Caco-2 (cell line): ENCODE results near the gene HNF1A. TPM values are rescaled to one million over a fixed set of nuclear protein-coding genes. Genes with fewer than 3 reads are reported as not detected.

ENCODE experiments used
- BruUV-seq: library from RNA; stranded (reverse); fragments of 400-500 nt; replicated peaks from 2 replicates; lab custom pipeline; 2021; lab: Mats Ljungman, UMichigan
- CTCF ChIA-PET: fragments of 300-600 bp; sonication (Branson Sonifier 250); formaldehyde crosslinking; loops from one replicate; lab custom pipeline; 2022; ENCODE audit warnings: antibody characterized with exemption; lab: Charles Lee
- POLR2A ChIA-PET: fragments of 300-600 bp; sonication (Branson Sonifier 250); formaldehyde crosslinking; loops from one replicate; lab custom pipeline; 2022; ENCODE audit warnings: antibody characterized with exemption; lab: Charles Lee
- DNase-seq, 2 experiments: peaks; one replicate each; pipeline versions ENCODE4 v3.0.0 to v3.0.0-alpha.2; 2020 to 2022
- H3K27me3 ChIP-seq: replicated peaks from 2 replicates; pipeline ENCODE4 v1.6.0; 2011; ENCODE audit warnings: low read length; ENCODE audit not compliant: control insufficient read depth, insufficient read depth
- H3K36me3 ChIP-seq: 2 replicates; pipeline ENCODE4 v1.5.1; 2011; ENCODE audit warnings: low read length; ENCODE audit not compliant: control insufficient read depth, insufficient read depth
- H3K4me1 ChIP-seq: fragments of 250-450 bp; sonication (Bioruptor Pico); 2 replicates; pipeline ENCODE4 v1.5.1; 2020; ENCODE audit warnings: mild to moderate bottlenecking
- H3K4me3 ChIP-seq: 2 replicates; pipeline ENCODE4 v1.5.1; 2011; ENCODE audit warnings: low read depth, mild to moderate bottlenecking, control low read depth, low read length
- H3K9me3 ChIP-seq: fragments of 250-450 bp; sonication (Bioruptor Pico); 2 replicates; pipeline ENCODE4 v1.5.1; 2020; ENCODE audit warnings: mild to moderate bottlenecking, moderate library complexity
- H3K27ac Mint-ChIP-seq: one replicate; pipeline ENCODE4 v1.8.0; 2022; ENCODE audit warnings: mixed read lengths; ENCODE audit not compliant: unreplicated experiment
- H3K27me3 Mint-ChIP-seq: one replicate; pipeline ENCODE4 v1.8.0; 2022; ENCODE audit warnings: mixed read lengths; ENCODE audit not compliant: insufficient read depth, unreplicated experiment
- H3K36me3 Mint-ChIP-seq: one replicate; pipeline ENCODE4 v1.8.0; 2022; ENCODE audit warnings: mild to moderate bottlenecking, mixed read lengths; ENCODE audit not compliant: insufficient read depth, unreplicated experiment
- H3K4me1 Mint-ChIP-seq: one replicate; pipeline ENCODE4 v1.8.0; 2022; ENCODE audit warnings: low read depth, mixed read lengths; ENCODE audit not compliant: unreplicated experiment
- H3K4me3 Mint-ChIP-seq: one replicate; pipeline ENCODE4 v1.8.0; 2022; ENCODE audit warnings: mild to moderate bottlenecking, moderate library complexity, mixed read lengths; ENCODE audit not compliant: unreplicated experiment
- H3K9me3 Mint-ChIP-seq: one replicate; pipeline ENCODE4 v1.8.0; 2022; ENCODE audit warnings: mixed read lengths; ENCODE audit not compliant: unreplicated experiment
- CTCF ChIP-seq, 2 experiments: fragments of 200-600 bp in 1 of 2; IDR thresholded peaks; 1 replicate in 1 of 2; 2 replicates in 1 of 2; pipeline versions ENCODE4 v1.5.1 to v1.8.0; 2011 to 2022; ENCODE audit warnings: antibody characterized with exemption in 1 of 2, control low read depth in 1 of 2, inconsistent platforms in 1 of 2, low read depth in 1 of 2, low read length in 1 of 2, mild to moderate bottlenecking in 1 of 2, moderate library complexity in 1 of 2; ENCODE audit not compliant: insufficient read depth in 1 of 2, severe bottlenecking in 1 of 2, unreplicated experiment in 1 of 2
- intact Hi-C: fragments of 100-400 bp; cut with micrococcal nuclease; formaldehyde crosslinking; loops from one replicate; pipeline ENCODE4 v1.10.0; 2022; ENCODE audit not compliant: unreplicated experiment
- total RNA-seq: library from RNA; stranded (reverse); gene quantifications from 2 replicates; pipeline ENCODE4 v1.2.3, GENCODE V29; 2022

The HNF1A gene
- total RNA-seq, 1 experiment from 2014 or later: 41.2 TPM

- Mint-ChIP-seq H3K4me3 (no peak overlapping the region), H3K4me1 (peaks cover 15% of the 10 kb centered on the region), H3K36me3 (peaks cover 5% of the 10 kb centered on the region), H3K9me3 (no peaks in the 10 kb centered on the region), H3K27me3 (no peaks in the 10 kb centered on the region), H3K27ac (no peak overlapping the region)
- Histone ChIP-seq H3K4me1 (peaks cover 38% of the 10 kb centered on the region), H3K4me3 (no peak overlapping the region), H3K9me3 (no peaks in the 10 kb centered on the region), H3K27me3 (no peaks in the 10 kb centered on the region), H3K36me3 (no peaks in the 10 kb centered on the region)
- POLR2A ChIA-PET: no interaction called here
- intact Hi-C loops: no loop called here
- CTCF ChIA-PET: no interaction called here
- no peak for TF ChIP-seq CTCF (IDR thresholded peaks at IDR 0.05; ENCODE audit: insufficient read depth in 1 of 2, low read depth in 1 of 2, low read length in 1 of 2, severe bottlenecking in 1 of 2, unreplicated experiment in 1 of 2)
- DNase-seq: no peak
- no TSS peak for BruUV-seq
Observed at GRCh38 chr12:120941412-120941811, 36.9 kb upstream of the HNF1A start.

GRCh38 chr12:120941846-120942405 is 36.4 kb upstream of the HNF1A start:
- Histone ChIP-seq H3K4me3 (no peak overlapping the region), H3K27me3 (no peaks in the 10 kb centered on the region), H3K36me3 (no peaks in the 10 kb centered on the region), H3K4me1 (peaks cover 36% of the 10 kb centered on the region), H3K9me3 (no peaks in the 10 kb centered on the region)
- TF ChIP-seq CTCF (IDR thresholded peaks at IDR 0.05; ENCODE audit: insufficient read depth in 1 of 2, low read depth in 1 of 2, low read length in 1 of 2, severe bottlenecking in 1 of 2, unreplicated experiment in 1 of 2): no peak
- Mint-ChIP-seq H3K27ac (no peak overlapping the region), H3K27me3 (no peaks in the 10 kb centered on the region), H3K36me3 (peaks cover 5% of the 10 kb centered on the region), H3K4me1 (peaks cover 15% of the 10 kb centered on the region), H3K4me3 (no peak overlapping the region), H3K9me3 (no peaks in the 10 kb centered on the region)
- DNase-seq: no peak
- ChIA-PET POLR2A (no interaction called here), CTCF (no interaction called here)
- no TSS peak for BruUV-seq
- intact Hi-C loops: no loop called here

GRCh38 chr12:120943482-120943881 is 34.9 kb upstream of the HNF1A start:
- ChIA-PET CTCF (interaction anchor here (0.7 to 0.9 kb wide), 2 partner anchors 62 to 94 kb away, joined by 3 to 4 read pairs; no protein-coding TSS in a partner anchor), POLR2A (no interaction called here)
- Histone ChIP-seq H3K36me3 (no peaks in the 10 kb centered on the region), H3K4me1 (peaks cover 23% of the 10 kb centered on the region), H3K4me3 (no peak overlapping the region), H3K27me3 (no peaks in the 10 kb centered on the region), H3K9me3 (no peaks in the 10 kb centered on the region)
- Mint-ChIP-seq H3K36me3 (peaks cover 5% of the 10 kb centered on the region), H3K4me3 (no peak overlapping the region), H3K9me3 (no peaks in the 10 kb centered on the region), H3K27me3 (no peaks in the 10 kb centered on the region), H3K27ac (no peak overlapping the region), H3K4me1 (peaks cover 6% of the 10 kb centered on the region)
- intact Hi-C loops: no loop called here
- DNase-seq: no peak
- no TSS peak for BruUV-seq
- TF ChIP-seq CTCF (IDR thresholded peaks at IDR 0.05; ENCODE audit: insufficient read depth in 1 of 2, low read depth in 1 of 2, low read length in 1 of 2, severe bottlenecking in 1 of 2, unreplicated experiment in 1 of 2): no peak
